Skeletal muscle satellite cell (primary cell): ENCODE measurements around the gene PHLPP1.

Experiments used
- H3K27me3 ChIP-seq: 2 replicates; pipeline ENCODE4 v1.7.0; 2013; ENCODE audit warnings: low read length; ENCODE audit not compliant: control insufficient read depth, insufficient read depth
- H3K36me3 ChIP-seq: 2 replicates; pipeline ENCODE4 v1.7.0; 2013; ENCODE audit warnings: mild to moderate bottlenecking, control low read depth, low read length; ENCODE audit not compliant: insufficient read depth
- H3K4me1 ChIP-seq: 2 replicates; pipeline ENCODE4 v1.7.0; 2013; ENCODE audit warnings: low read length; ENCODE audit not compliant: control insufficient read depth, insufficient read depth
- H3K4me2 ChIP-seq: 2 replicates; pipeline ENCODE4 v1.7.0; 2013; ENCODE audit warnings: mild to moderate bottlenecking, low read length
- H3K4me3 ChIP-seq: 2 replicates; pipeline ENCODE4 v1.7.0; 2013; ENCODE audit warnings: low read length
- H3K9ac ChIP-seq: 2 replicates; pipeline ENCODE4 v1.7.0; 2013; ENCODE audit warnings: mild to moderate bottlenecking, low read depth, low read length, moderate library complexity
- H3K9me3 ChIP-seq: replicated peaks from 2 replicates; pipeline ENCODE4 v1.7.0; 2013; ENCODE audit warnings: mild to moderate bottlenecking, control low read depth, low read length

PHLPP1 gene

DNA sequence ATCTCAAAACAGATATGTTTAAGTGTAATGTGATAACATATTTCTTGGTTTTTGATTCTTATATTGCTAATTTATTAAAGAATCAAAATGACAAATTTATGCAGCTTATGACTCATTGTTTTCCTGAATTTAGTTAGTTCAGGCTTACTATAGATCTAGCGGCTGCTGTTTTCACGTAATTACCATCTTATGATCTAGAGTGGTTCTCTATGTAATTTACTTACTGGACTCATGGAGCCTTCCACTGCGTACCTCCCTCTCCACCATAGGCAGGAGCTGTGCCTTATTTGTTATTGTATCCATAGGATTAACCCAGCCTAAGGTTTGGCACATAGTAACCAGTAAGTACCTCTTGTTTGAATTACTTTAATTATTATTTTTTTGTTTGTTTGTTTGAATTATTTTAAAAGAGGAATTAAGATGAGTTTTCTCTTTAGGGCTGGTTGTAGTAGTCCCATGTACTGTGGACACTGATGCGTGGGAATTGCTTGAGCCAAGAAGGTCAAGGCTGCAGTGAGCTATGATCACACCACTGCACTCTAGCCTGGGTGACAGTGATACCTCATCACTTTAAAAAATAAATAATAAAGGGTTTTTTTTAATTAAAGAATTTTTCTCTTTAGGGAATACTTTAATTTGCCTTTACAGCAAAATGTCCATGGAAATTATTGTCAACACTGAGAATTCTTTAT, 165.5 kb downstream of the PHLPP1 start:
- Histone ChIP-seq H3K4me3 (no peak overlapping the region), H3K36me3 (no peaks in the 10 kb centered on the region), H3K9me3 (no peaks in the 10 kb centered on the region), H3K9ac (no peak overlapping the region), H3K4me2 (no peak overlapping the region), H3K27me3 (no peaks in the 10 kb centered on the region), H3K4me1 (peaks cover 42% of the 10 kb centered on the region)

DNA sequence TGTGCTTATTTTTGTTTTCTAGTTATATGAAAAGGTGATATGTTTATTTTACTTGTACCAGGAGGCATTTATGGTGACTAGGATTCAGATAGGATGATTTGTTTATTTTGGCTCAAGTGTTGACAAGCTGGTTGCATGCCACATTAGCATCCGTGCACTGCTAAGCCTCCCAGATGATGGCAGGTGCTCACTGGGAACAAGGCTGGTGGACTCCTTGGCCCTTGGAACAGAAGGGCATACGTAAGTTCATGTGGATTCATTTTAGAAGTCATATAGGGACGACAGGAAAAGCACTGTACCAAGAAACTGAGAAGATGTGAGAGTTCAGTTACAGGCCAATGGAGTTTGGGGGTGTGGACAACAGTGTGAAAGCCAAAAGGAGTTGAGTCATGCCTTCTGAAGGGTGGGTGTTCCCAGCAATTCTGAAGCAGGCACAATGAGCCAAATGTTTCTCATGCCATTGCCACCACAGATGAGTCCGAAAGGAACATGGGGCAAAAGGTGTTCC, 166.2 kb downstream of the PHLPP1 start:
- peak overlapping the region; percentile 77 for H3K4me2 ChIP-seq
- peaks cover 41% of the 10 kb centered on the region for H3K4me1 ChIP-seq
- no peaks in the 10 kb centered on the region for H3K36me3 ChIP-seq
- no peaks in the 10 kb centered on the region for H3K27me3 ChIP-seq
- H3K9ac ChIP-seq: no peak overlapping the region
- H3K9me3 ChIP-seq: no peaks in the 10 kb centered on the region
- H3K4me3 ChIP-seq: peak overlapping the region; percentile 35

DNA sequence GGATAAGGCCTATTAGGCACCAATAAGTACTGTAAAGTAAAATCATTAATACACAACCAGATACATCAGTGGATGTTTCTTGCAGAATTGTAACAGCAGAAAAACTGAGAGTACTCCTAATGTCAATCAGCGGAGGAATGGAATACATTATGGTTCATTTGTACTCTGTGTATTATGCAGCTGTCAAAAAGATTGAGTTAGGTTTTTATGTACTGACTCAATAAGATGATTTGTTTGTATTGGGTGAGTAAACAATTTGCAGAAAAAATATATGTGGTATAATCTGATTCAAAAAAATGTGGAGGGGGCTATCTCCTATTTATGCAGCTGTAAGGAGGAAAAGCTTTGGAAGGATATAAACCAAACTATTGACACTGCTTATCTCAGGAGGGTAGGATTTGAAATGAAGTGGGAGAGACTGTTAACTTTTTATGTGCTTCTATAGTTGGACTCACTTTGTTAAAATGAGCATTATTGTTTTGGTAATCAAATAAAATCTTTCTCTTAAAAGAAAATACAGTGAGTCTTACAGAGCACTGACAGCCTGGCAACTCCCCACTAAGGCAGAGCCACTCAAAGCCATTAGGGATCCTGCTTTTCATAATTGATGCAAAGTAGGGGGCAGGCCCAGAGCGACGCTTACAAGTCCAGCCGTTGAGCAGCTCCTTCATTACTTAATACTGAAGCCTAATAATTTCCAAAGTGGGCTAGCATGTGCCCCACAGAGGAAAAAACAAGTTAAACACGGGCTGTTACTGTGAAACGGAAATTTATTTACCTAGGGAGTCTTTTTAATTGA, 168.8 kb downstream of the PHLPP1 start:
- Histone ChIP-seq H3K36me3 (no peaks in the 10 kb centered on the region), H3K4me3 (no peak overlapping the region), H3K4me1 (peaks cover 16% of the 10 kb centered on the region), H3K9ac (no peak overlapping the region), H3K9me3 (no peaks in the 10 kb centered on the region), H3K27me3 (no peaks in the 10 kb centered on the region), H3K4me2 (no peak overlapping the region)

DNA sequence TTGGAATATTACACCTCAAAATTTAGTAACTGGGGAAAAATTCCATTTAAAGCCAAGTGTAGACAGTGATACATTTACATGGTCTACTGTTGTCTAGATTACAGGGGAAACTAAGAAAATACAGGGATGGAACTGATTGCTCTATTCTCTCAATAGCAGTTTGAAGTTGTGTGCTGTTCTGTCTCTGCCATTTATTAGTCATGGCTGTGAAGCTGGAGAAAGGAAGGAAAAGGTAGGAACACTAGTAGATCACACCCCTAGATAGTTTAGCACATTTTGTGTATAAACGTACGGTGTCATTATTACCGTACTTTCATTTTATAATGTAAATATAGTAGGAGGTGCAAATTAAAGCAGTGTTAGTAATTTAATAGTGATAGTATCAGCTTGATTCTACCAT, 170.5 kb downstream of the PHLPP1 start:
- H3K9me3 ChIP-seq: no peaks in the 10 kb centered on the region
- no peaks in the 10 kb centered on the region for H3K27me3 ChIP-seq
- no peak overlapping the region for H3K4me3 ChIP-seq

DNA sequence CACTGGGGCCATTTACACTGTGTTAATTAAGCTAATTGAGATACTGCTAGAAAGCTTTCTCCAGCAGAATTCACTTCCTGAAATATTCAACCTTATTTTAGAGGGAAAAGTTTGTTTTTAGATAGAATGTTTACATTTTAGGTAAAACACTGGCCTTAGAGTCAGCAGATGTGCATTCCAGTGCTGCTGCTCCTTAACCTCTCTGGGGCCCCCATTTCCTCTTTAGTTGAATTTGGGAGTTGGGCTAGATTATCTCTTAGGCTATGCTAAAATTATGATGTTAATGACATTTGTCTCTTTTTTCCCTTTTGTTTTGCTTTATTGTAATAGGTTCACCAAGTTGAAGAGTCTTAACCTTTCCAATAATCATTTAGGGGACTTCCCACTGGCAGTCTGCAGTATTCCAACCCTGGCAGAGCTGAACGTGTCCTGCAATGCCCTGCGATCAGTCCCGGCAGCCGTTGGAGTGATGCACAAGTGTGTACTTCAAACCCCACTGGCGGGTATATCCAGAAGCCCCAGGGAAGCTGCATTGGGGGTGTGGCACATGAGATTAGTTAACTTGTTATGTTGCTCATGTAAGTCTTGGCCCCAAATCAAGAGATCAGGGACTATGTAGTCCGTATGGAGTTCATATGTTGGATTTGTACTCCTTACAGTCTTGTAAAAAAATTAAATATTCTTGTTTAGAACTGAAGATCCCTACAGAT, 179.5 kb downstream of the PHLPP1 start:
- Histone ChIP-seq H3K9me3 (no peaks in the 10 kb centered on the region), H3K36me3 (no peaks in the 10 kb centered on the region), H3K4me3 (no peak overlapping the region), H3K4me2 (no peak overlapping the region), H3K27me3 (no peaks in the 10 kb centered on the region), H3K4me1 (peaks cover 16% of the 10 kb centered on the region), H3K9ac (no peak overlapping the region)

More for the DNA sequence above, 170.5 kb downstream of the PHLPP1 start:
- no peak overlapping the region for H3K4me2 ChIP-seq
- no peaks in the 10 kb centered on the region for H3K36me3 ChIP-seq
- H3K4me1 ChIP-seq: peaks cover 12% of the 10 kb centered on the region
- H3K9ac ChIP-seq: no peak overlapping the region

DNA sequence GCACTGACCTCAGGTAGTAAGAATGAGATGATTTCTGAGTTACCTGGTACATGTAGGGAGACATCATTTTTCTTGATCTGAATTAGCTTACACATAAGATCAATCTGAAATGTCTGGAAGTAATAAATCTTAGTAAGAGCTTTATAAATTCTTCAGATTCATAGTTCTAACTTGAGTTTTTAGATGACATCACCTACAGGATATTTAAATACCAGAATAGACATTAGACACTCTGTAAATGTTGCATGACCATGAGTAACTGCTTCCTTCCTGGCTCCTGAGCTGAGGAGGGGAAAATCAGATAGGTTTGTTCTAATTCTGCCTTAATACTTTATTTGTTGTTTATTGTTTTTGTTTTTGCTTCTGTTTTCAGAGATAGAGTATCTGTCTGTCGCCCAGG, 181.8 kb downstream of the PHLPP1 start:
- H3K4me1 ChIP-seq: peaks cover 16% of the 10 kb centered on the region
- H3K4me3 ChIP-seq: peak overlapping the region; percentile 29
- no peaks in the 10 kb centered on the region for H3K36me3 ChIP-seq
- no peak overlapping the region for H3K9ac ChIP-seq
- H3K27me3 ChIP-seq: no peaks in the 10 kb centered on the region
- H3K4me2 ChIP-seq: peak overlapping the region; percentile 35
- no peaks in the 10 kb centered on the region for H3K9me3 ChIP-seq

DNA sequence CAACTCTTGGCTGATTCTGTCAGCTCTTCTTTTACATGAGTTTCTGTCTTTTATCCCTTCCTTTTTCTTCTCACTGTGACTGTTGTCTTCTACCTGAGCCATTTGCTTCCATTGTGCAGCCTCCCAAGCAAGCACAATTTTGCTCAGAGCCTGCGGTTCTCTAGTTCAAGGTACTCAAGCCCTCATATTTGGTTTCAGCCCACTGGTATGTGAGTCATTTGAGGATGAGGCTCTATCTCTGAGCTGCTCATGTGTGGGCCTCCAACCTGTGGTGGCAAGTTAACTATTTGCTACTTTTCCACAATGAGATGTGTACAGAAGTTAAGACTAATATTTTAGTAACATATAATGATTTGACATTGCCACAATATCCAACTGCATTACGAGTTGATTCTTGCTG, 183.0 kb downstream of the PHLPP1 start:
- Histone ChIP-seq H3K36me3 (no peaks in the 10 kb centered on the region), H3K4me1 (peaks cover 16% of the 10 kb centered on the region), H3K4me2 (no peak overlapping the region), H3K27me3 (no peaks in the 10 kb centered on the region), H3K9ac (no peak overlapping the region), H3K4me3 (no peak overlapping the region), H3K9me3 (no peaks in the 10 kb centered on the region)

DNA sequence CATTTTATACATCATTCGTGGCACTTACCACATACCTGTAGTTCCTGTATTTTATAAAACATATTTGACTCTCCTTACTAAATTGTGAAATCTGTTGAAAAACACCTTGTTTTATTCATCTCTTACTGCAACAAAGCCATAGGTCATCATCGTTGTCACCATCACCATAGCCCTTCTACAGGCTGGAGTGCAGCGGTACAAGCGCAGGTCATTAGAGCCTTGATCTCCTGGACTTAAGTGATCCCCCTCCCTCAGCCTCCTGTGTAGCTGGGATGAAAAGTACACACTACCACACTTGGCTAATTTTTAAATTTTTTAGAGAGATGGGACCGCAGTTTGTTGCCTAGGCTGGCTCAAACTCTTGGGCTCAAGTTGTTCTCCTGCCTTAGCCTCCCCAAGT, 184.2 kb downstream of the PHLPP1 start:
- H3K27me3 ChIP-seq: no peaks in the 10 kb centered on the region
- no peak overlapping the region for H3K9ac ChIP-seq
- H3K36me3 ChIP-seq: no peaks in the 10 kb centered on the region
- H3K4me3 ChIP-seq: no peak overlapping the region
- H3K4me1 ChIP-seq: peaks cover 15% of the 10 kb centered on the region
- no peaks in the 10 kb centered on the region for H3K9me3 ChIP-seq
- no peak overlapping the region for H3K4me2 ChIP-seq

DNA sequence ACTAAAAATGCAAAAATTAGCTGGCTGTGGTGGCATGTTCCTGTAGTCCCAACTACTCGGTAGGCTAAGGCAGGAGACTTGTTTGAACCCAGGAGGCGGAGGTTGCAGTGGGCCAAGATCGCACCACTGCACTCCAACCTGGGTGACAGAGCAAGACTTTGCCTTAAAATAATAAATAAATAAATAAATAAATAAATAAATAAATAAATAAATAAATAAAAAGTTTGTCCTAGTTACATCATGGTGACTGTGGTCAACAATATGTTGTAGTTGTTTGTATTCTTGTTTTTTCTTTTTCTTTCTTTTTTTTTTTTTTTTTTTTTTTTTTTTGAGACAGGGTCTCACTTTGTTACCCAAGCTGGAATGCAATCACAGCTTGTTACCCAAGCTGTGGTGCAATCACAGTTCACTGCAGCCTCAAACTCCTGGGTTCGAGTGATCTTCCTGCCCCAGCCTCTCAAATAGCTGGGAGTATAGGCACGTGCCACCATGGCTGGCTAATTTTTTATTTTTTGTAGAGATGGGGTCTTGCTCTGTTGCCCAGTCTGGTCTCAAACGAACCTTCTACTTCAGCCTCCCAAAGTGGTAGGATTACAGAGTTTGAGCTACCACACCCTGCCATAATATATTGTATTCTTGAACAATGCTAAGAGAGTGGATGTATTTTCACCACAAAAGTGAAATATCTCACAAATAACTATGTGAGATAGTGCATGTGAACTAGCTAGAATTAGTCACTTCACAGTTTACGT, 185.0 kb downstream of the PHLPP1 start:
- Histone ChIP-seq H3K27me3 (no peaks in the 10 kb centered on the region), H3K9ac (no peak overlapping the region), H3K4me1 (peaks cover 11% of the 10 kb centered on the region), H3K36me3 (no peaks in the 10 kb centered on the region), H3K4me2 (no peak overlapping the region), H3K9me3 (no peaks in the 10 kb centered on the region), H3K4me3 (no peak overlapping the region)

DNA sequence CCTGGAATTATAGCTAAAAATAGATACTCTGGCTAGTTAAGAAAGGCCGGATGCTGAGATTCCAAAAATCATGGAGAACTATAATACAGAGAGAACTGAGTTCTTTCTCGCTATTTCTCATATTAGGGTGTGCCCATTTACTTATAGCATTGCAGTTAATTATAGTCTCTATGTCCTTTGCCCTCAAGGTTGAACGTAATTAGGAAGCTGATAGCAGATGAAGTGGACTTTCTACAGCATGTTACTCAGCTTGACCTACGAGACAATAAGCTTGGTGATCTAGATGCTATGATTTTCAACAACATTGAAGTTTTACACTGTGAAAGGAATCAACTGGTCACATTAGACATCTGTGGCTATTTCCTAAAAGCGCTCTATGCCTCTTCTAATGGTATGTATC, 187.4 kb downstream of the PHLPP1 start:
- no peaks in the 10 kb centered on the region for H3K27me3 ChIP-seq
- no peak overlapping the region for H3K4me3 ChIP-seq
- no peaks in the 10 kb centered on the region for H3K36me3 ChIP-seq
- peaks cover under 1% of the 10 kb centered on the region for H3K4me1 ChIP-seq
- H3K4me2 ChIP-seq: no peak overlapping the region
- H3K9me3 ChIP-seq: no peaks in the 10 kb centered on the region
- no peak overlapping the region for H3K9ac ChIP-seq
